Measurements from ENCODE around the gene CATSPER1. TPM values are rescaled to one million over a fixed set of nuclear protein-coding genes. Genes with fewer than 3 reads are reported as not detected.

Gene CATSPER1
- total and polyA plus RNA-seq, 2 experiments from 2014 or later: not detected

DNA sequence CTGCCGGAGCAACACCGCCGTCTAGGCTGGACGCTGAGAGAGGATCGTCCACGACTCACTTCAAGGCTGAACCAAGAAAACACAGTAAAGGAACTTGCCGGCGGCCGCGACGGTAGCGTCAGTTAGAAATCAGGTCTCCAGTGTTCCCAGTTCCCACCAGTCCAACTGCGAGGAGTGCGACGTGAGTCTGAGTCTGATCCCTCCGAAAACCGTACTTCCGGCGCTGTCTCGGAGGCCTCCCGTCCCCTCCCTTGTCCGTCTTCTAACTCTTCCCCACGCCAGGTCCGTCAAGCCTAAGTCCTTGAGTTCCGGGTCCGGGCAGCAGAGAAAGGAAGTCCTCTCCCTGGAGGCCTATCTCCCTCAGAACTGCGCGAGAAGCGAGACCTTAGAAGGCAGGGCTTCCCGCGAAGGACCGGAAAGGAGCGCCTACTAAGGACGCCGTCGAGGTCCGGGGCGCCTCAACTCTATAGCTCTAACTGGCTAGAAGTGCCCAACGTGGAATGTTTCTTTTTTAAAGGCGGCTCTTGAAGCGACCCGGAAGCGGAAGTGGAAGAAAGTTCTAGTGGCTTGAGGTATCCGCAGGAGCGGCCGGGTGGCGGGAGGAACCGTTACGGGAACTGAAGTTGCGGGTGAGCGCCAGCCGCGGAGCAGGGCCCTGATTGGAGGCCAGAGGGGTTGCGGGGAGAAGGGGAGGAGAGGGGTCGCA, 24.2 kb downstream of the CATSPER1 start, which contains the start of the genes BANF1 and EIF1AD:
Gene BANF1, plus strand, starts transcription at position 562 of the 706 bp plus-strand sequence. CDS start 748 bp downstream, outside the sequence.
Gene EIF1AD, minus strand, starts transcription at position 216 of the 706 bp plus-strand sequence. CDS start 1,768 bp downstream, outside the sequence.
- H3K27ac Mint-ChIP-seq: peak within 1 kb of the TSS; percentile 99
- H3K27ac ChIP-seq (ENCODE audit: low read depth): peak within 1 kb of the TSS; percentile 99
- H3K4me1 Mint-ChIP-seq: peaks cover 17% of the 10 kb centered on the region
- peak; percentile 91 for ATAC-seq
- H3K4me2 ChIP-seq: peak within 1 kb of the TSS; percentile 93
- peak within 1 kb of the TSS; percentile 97 for H3K4me3 ChIP-seq
- TF ChIP-seq ZNF331 (CRISPR knock-in tag; IDR thresholded peaks at IDR 0.05; ENCODE audit: low read depth): no peak
- peak; percentile 78 for TF ChIP-seq CREB1 (CRISPR knock-in tag; IDR thresholded peaks at IDR 0.05; ENCODE audit: low read depth)
- TF ChIP-seq POLR2AphosphoS5 (IDR thresholded peaks at IDR 0.05; ENCODE audit: low read depth): peak; percentile 81
- TF ChIP-seq, protein P1, sequence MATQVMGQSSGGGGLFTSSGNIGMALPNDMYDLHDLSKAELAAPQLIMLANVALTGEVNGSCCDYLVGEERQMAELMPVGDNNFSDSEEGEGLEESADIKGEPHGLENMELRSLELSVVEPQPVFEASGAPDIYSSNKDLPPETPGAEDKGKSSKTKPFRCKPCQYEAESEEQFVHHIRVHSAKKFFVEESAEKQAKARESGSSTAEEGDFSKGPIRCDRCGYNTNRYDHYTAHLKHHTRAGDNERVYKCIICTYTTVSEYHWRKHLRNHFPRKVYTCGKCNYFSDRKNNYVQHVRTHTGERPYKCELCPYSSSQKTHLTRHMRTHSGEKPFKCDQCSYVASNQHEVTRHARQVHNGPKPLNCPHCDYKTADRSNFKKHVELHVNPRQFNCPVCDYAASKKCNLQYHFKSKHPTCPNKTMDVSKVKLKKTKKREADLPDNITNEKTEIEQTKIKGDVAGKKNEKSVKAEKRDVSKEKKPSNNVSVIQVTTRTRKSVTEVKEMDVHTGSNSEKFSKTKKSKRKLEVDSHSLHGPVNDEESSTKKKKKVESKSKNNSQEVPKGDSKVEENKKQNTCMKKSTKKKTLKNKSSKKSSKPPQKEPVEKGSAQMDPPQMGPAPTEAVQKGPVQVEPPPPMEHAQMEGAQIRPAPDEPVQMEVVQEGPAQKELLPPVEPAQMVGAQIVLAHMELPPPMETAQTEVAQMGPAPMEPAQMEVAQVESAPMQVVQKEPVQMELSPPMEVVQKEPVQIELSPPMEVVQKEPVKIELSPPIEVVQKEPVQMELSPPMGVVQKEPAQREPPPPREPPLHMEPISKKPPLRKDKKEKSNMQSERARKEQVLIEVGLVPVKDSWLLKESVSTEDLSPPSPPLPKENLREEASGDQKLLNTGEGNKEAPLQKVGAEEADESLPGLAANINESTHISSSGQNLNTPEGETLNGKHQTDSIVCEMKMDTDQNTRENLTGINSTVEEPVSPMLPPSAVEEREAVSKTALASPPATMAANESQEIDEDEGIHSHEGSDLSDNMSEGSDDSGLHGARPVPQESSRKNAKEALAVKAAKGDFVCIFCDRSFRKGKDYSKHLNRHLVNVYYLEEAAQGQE (IDR thresholded peaks at IDR 0.05; ENCODE audit: unreplicated experiment): no peak
- TF ChIP-seq ZNF114 (CRISPR knock-in tag; IDR thresholded peaks at IDR 0.05): peak; percentile 92
- TF ChIP-seq, protein P2, sequence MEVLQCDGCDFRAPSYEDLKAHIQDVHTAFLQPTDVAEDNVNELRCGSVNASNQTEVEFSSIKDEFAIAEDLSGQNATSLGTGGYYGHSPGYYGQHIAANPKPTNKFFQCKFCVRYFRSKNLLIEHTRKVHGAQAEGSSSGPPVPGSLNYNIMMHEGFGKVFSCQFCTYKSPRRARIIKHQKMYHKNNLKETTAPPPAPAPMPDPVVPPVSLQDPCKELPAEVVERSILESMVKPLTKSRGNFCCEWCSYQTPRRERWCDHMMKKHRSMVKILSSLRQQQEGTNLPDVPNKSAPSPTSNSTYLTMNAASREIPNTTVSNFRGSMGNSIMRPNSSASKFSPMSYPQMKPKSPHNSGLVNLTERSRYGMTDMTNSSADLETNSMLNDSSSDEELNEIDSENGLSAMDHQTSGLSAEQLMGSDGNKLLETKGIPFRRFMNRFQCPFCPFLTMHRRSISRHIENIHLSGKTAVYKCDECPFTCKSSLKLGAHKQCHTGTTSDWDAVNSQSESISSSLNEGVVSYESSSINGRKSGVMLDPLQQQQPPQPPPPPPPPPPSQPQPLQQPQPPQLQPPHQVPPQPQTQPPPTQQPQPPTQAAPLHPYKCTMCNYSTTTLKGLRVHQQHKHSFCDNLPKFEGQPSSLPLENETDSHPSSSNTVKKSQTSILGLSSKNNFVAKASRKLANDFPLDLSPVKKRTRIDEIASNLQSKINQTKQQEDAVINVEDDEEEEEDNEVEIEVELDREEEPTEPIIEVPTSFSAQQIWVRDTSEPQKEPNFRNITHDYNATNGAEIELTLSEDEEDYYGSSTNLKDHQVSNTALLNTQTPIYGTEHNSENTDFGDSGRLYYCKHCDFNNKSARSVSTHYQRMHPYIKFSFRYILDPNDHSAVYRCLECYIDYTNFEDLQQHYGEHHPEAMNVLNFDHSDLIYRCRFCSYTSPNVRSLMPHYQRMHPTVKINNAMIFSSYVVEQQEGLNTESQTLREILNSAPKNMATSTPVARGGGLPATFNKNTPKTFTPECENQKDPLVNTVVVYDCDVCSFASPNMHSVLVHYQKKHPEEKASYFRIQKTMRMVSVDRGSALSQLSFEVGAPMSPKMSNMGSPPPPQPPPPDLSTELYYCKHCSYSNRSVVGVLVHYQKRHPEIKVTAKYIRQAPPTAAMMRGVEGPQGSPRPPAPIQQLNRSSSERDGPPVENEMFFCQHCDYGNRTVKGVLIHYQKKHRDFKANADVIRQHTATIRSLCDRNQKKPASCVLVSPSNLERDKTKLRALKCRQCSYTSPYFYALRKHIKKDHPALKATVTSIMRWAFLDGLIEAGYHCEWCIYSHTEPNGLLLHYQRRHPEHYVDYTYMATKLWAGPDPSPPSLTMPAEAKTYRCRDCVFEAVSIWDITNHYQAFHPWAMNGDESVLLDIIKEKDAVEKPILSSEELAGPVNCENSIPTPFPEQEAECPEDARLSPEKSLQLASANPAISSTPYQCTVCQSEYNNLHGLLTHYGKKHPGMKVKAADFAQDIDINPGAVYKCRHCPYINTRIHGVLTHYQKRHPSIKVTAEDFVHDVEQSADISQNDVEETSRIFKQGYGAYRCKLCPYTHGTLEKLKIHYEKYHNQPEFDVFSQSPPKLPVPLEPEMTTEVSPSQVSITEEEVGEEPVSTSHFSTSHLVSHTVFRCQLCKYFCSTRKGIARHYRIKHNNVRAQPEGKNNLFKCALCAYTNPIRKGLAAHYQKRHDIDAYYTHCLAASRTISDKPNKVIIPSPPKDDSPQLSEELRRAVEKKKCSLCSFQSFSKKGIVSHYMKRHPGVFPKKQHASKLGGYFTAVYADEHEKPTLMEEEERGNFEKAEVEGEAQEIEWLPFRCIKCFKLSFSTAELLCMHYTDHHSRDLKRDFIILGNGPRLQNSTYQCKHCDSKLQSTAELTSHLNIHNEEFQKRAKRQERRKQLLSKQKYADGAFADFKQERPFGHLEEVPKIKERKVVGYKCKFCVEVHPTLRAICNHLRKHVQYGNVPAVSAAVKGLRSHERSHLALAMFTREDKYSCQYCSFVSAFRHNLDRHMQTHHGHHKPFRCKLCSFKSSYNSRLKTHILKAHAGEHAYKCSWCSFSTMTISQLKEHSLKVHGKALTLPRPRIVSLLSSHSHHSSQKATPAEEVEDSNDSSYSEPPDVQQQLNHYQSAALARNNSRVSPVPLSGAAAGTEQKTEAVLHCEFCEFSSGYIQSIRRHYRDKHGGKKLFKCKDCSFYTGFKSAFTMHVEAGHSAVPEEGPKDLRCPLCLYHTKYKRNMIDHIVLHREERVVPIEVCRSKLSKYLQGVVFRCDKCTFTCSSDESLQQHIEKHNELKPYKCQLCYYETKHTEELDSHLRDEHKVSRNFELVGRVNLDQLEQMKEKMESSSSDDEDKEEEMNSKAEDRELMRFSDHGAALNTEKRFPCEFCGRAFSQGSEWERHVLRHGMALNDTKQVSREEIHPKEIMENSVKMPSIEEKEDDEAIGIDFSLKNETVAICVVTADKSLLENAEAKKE (CRISPR knock-in tag; IDR thresholded peaks at IDR 0.05): no peak
- TF ChIP-seq, protein P3, sequence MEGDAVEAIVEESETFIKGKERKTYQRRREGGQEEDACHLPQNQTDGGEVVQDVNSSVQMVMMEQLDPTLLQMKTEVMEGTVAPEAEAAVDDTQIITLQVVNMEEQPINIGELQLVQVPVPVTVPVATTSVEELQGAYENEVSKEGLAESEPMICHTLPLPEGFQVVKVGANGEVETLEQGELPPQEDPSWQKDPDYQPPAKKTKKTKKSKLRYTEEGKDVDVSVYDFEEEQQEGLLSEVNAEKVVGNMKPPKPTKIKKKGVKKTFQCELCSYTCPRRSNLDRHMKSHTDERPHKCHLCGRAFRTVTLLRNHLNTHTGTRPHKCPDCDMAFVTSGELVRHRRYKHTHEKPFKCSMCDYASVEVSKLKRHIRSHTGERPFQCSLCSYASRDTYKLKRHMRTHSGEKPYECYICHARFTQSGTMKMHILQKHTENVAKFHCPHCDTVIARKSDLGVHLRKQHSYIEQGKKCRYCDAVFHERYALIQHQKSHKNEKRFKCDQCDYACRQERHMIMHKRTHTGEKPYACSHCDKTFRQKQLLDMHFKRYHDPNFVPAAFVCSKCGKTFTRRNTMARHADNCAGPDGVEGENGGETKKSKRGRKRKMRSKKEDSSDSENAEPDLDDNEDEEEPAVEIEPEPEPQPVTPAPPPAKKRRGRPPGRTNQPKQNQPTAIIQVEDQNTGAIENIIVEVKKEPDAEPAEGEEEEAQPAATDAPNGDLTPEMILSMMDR (conservative IDR thresholded peaks at IDR 0.05; ENCODE audit: low read depth in 2 of 2): no peak
- TF ChIP-seq, protein P4, sequence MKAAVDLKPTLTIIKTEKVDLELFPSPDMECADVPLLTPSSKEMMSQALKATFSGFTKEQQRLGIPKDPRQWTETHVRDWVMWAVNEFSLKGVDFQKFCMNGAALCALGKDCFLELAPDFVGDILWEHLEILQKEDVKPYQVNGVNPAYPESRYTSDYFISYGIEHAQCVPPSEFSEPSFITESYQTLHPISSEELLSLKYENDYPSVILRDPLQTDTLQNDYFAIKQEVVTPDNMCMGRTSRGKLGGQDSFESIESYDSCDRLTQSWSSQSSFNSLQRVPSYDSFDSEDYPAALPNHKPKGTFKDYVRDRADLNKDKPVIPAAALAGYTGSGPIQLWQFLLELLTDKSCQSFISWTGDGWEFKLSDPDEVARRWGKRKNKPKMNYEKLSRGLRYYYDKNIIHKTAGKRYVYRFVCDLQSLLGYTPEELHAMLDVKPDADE (IDR thresholded peaks at IDR 0.05): peak; percentile 87
- no peak for TF ChIP-seq EZH2phosphoT487 (IDR thresholded peaks at IDR 0.05; ENCODE audit: unreplicated experiment)
- H2AFZ ChIP-seq: peak within 1 kb of the TSS; percentile 89
- H3K9me2 ChIP-seq (ENCODE audit: insufficient read depth): no peaks in the 10 kb centered on the region
- peak within 1 kb of the TSS; percentile 100 for H3K4me3 Mint-ChIP-seq
- peaks cover 16% of the 10 kb centered on the region; the same call in 1 of the 2 replicates for H3K4me1 ChIP-seq (ENCODE audit: insufficient read depth)
- DNase-seq (ENCODE audit: low spot score): peak; percentile 98
- H3K9me3 Mint-ChIP-seq: no peaks in the 10 kb centered on the region
- H3K36me3 ChIP-seq (ENCODE audit: insufficient read depth): peaks cover 24% of the 10 kb centered on the region
- H3K27me3 ChIP-seq (ENCODE audit: insufficient read depth): no peaks in the 10 kb centered on the region
- peaks cover 18% of the 10 kb centered on the region; the same call in 1 of the 2 replicates for H3F3A ChIP-seq (replicated peaks; ENCODE audit: low read depth)
- peaks cover 73% of the 10 kb centered on the region for H3K36me3 Mint-ChIP-seq (ENCODE audit: low read depth)
- peaks cover 39% of the 10 kb centered on the region for H3K79me2 ChIP-seq (replicated peaks; ENCODE audit: insufficient read depth)
- peaks cover 14% of the 10 kb centered on the region for H3K27me3 Mint-ChIP-seq (ENCODE audit: insufficient read depth, low read depth, poor library complexity)
- peaks cover 7% of the 10 kb centered on the region; the same call in 1 of the 2 replicates for H4K20me1 ChIP-seq (replicated peaks; ENCODE audit: insufficient read depth)
